ENCODE results near the gene KCTD15. TPM values are rescaled to one million over a fixed set of nuclear protein-coding genes. Genes with fewer than 3 reads are reported as not detected.

The KCTD15 gene
- total RNA-seq, 1 experiment from 2014 or later: 4.6 TPM

DNA sequence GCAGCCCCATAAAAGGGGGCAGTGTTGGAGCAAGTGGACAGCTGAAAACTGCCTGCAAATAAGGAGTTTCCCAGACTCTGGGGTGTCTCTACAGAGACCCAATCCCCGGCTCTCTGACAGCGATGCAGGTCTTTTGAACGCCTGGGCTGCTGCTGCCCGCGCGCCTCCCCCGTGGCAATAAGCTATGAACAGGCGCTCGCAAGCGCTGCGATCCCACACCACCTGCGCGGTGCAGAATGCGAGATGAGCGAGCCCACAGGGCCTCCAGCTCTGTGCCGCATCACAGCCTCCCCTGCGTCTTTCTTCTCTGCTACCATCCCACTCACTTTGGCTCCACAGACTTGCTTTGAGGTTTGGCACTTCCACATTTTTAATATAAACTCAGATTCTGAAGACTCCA, 62.3 kb downstream of the KCTD15 start:
- DNase-seq (ENCODE audit: low spot score): no peak

DNA sequence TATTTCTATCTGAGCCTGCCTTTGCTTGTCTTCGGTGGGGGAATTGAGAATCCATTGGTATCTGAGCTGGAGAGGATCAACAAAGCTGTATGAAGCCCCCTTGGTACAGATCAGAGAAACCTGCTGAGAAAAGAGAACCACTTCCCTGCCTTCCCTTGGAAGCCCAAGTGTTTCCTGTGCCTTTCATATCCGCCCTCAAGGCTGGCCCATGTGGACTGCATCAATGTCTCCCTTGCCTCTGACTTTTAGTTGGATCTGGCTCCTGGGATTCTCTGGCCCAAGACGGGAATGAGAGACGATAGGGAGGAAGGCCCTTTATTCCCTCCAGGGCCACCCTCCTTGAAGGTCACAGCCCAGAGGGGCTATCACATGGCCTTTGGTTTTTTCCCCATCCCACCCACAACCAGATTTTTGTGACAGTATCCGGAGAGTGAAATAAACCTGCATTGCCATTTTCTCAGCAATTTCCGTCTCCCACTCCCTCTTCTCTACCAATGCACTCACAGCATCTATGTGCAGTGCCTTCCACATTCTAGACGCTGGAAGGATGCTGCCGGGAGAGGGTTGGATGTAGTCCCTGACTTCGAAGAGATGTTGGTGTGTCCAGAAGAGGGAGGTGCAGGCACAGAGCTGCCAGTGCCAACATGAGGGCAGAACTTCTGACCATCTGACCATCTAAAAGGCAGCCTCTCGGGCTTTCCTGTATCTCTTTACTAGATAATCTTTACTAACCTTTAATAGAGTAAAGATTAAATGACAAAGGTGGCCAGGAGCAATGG, 63.8 kb downstream of the KCTD15 start:
- DNase-seq (ENCODE audit: low spot score): no peak

DNA sequence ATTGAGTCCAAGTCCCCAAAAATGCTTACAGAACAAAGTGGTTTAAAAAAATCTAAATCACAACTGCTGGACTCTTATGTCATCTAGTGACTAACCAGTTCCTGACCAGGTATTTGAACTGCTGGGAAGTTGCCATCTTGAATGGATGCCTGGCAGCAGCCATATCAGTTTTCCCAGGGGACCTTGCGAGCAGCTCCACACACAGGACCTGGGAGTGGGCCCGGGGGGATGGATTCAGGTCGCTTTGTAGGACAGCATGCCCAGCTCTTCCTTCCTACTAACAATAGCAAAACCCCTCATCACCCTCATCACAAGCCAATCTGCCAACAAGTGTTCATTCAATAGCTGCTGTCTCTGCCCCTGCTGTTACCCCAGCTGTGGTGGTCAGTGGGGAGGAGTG, 65.3 kb downstream of the KCTD15 start:
- DNase-seq (ENCODE audit: low spot score): no peak

DNA sequence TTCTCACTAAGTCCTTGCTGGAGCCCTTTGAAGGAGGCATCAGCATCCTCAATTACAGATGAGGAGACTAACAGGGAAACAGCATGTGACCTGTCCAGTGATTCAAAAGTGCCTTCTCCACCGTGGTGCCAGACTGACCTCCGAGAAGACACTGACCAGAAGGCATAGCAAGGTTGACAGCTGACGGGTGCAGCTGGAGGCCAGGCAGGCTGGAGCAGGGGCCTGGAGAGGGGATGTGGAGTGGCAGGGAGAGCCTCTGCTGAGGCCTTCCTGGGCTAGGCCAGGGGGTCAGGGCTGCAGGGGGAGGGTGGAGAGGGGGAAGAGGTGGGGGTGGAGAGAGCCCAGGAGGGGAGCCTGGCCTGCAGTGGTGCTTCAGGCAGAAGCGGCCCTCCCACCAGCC, 66.3 kb downstream of the KCTD15 start:
- DNase-seq (ENCODE audit: low spot score): no peak

DNA sequence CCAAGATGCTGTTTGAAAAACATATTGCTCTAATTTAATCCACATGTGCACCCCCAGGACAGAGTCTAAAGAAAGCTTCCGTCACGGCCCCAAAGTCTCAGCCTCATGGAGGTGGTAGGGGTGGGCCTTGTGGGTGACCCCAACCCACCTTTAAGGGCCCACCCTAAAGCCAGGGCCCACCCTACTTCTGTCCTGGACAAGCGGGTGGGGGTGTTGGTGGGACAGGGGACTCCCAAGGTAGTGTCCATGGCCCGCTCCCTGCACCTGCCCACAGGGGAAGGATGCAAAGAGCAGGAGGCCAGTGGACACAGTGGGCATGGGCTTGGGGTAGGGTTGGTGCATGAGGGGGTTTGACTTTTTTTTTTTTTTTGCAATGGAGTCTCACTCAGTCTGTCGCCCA, 66.8 kb downstream of the KCTD15 start:
- no peak for DNase-seq (ENCODE audit: low spot score)

DNA sequence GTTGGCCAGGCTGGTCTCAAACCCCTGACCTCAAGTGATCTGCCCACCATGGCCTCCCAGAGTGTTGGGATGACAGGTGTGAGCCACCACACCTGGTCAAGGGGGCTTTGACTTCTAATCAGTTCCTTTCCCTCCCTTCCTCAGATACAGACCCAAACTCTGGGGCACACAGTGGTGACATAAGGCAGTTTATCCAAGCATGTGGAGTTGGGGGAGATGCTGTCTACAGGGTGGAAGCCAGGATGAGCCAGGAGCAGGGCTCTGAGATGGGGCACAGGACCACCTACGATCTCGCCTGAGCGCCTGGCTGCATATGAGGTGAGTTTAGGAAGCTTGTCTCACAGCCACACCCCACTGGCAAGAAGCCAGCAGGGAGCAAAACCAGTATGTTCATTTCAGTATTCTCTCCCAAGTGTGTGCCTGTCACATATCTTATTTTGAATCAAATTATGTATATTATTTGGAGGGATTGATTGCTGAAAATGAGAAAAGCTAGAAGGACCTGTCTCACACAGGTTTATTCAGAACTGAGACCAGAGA, 67.7 kb downstream of the KCTD15 start:
- DNase-seq (ENCODE audit: low spot score): no peak

DNA sequence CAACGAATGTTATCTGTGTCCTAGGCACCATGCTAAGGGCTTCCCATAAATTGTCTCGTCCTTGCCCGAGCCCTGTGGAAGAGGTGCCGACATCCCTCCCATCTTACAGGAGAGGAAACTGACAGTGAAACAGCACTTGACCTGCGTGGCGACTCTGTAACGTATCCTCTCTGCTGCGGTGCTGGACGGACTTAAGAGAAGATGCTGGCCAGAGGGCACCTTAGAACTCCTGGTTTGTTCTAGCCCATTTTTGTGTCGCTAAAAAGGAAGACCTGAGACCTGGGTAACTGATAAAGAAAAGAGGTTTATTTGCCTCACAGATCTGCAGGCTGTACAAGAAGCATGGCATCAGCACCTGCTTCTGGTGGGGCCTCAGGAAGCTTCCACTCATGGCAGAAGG, 68.6 kb downstream of the KCTD15 start:
- DNase-seq (ENCODE audit: low spot score): no peak

Other genes with a start within 250 kb of the KCTD15 start
- not detected in 2 replicates for gene CHST8, start 174.9 kb upstream of the KCTD15 start, total RNA-seq (2014; rRNA removed; shearing (Covaris generic))